ENCODE results near the gene DOK1. TPM values are rescaled to one million over a fixed set of nuclear protein-coding genes. Genes with fewer than 3 reads are reported as not detected.
"Not testable (repeated sequence)": the region's sequence is repeated elsewhere in the genome, so short reads cannot be mapped to it uniquely, and the experiment has no call there.

The DOK1 gene
- polyA plus RNA-seq, 4 donors = 8.3 to 11.1 (median 10.2) TPM

GRCh38 chr2:74544634-74545033 lies 9.9 kb upstream of the DOK1 start:
- DNase-seq (ENCODE audit: low read depth in 4 of 4, low spot score in 2 of 4) = no peak

DNA sequence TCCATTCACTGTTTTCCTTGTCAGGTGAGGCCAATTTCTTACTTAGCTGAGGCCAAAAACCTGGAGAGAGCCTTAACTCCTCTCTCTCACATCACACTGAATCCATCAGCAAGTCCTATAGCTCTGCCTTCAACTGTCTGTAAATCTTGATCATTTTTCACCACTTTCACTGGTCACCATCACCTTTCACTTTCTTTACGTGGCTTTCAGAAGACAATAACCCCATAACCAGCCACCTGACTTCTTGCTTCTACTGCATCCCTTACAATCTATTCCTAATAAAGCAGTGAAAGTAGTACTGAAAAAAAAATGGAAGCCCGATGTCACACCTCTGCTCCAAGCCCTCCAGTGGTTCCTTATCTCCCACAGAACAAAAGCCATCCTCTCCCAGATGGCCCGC lies 8.5 kb upstream of the DOK1 start:
- no peak for DNase-seq (ENCODE audit: low read depth in 4 of 4, low spot score in 2 of 4)

DNA sequence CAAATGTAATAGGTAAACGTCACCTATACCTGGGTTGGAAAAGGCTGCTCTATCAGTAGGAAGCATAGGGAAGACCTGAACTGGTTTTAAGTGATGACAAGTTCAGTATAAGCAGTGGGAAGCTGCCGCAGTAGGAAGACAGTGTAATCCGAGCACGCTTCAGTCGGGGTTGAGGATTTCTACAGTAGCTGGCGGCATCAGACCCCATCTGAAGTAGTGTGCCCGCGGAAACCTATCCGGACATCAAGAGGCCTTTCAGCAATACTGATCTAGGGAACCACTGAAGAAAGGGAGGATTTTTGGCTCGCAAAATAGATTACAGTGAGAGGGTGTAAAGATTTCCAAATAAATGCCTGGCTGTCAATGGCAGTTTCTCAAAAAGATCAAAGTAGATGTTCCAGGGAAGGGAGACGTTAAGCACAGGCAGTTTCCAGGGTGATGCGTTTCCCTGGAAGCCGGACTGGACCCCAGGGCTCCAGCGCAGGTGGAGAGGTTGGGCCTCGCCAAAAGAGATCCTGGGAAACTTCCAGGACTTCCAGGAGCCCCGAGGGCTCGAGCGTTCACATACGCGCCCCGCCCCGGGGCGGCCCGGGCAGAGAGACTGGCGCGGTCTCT lies 6.1 kb upstream of the DOK1 start:
- DNase-seq (ENCODE audit: low read depth in 4 of 4, low spot score in 2 of 4) = no peak

DNA sequence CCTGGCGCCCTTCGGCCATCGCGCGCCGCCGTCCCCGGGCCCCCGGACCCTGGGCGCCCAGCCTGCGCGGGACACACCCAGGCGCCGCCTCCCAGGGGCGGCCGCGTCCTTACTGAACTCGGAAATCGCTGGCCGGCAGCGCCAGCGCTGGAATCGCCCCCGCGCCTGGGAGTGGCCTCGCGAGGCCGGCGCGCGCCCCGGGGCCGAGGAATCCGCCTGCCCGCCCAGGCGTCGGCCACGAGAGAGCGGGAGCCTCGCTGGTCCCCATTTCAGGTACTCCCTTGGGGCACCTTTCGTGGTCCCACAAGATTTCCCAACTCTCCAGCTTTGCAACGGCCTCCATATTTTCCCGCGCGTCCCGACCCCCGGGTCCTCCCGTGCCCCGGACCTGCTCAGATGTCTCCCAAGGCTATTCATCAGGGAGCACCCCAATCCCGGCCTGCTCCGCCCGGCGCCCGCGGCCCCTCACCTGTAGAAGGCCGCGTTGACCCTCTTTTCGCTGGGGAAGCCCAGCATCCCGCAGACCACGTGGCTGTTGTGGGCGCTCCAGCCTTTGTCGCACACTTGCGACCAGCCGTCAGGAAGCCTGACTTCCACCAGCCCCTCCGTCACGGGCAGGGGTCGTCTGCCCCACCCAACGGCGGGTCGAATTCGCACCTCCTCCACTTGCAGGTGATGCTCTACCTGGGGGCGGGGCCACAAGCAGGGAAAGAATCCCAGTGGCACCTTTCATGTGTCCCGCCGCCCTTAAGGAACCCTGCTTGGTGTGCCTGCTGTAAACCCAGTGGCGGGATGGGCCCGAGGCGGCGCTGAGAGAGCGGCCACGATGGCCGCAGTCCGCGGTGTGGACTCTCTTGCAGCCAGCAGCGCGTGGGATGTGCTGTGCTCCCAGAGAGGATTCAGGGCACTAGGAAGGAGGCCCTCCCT lies 5.4 kb upstream of the DOK1 start:
- peak in 1 of 4 donors; percentile 39 for DNase-seq (ENCODE audit: low read depth in 4 of 4, low spot score in 2 of 4)

DNA sequence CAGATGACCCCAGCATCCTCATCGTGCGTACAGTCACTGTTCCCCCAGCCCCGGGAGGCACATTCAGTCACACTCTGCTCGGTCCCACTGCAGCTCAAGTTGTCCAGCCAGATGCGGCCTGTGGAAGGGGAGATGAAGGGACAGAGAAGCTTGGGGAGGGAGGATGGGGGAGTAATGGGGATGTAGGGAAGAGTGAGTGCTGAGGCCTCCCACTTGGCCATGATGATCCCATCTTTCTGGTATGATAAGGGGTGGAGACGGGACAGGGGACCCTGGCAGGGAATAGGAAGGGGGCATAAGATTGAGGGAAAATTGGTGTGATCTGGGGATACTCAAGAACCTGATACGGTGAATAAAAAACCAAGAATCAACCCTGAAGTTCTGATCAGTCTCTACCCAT lies 4.3 kb upstream of the DOK1 start:
- no peak for DNase-seq (ENCODE audit: low read depth in 4 of 4, low spot score in 2 of 4)

DNA sequence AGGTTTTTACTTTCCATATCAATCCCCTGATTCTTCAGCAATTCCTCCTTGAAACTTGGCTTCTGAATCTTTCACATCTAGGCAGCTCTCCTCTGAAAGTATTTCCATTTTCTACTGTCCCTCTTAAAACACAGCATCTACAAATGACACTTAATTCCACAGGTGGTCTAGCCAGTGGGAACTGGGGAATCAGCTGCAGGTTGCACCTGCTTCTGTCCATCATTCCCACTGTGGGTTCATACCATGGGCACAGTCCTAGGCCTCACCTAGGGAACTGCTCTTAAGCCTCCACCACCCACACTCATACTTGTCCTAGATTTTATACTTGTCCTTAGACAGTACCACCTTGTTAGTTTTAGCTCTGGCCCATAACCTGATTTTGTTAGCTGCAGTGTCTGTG lies 3.0 kb upstream of the DOK1 start:
- DNase-seq (ENCODE audit: low read depth in 4 of 4, low spot score in 2 of 4) = no peak

DNA sequence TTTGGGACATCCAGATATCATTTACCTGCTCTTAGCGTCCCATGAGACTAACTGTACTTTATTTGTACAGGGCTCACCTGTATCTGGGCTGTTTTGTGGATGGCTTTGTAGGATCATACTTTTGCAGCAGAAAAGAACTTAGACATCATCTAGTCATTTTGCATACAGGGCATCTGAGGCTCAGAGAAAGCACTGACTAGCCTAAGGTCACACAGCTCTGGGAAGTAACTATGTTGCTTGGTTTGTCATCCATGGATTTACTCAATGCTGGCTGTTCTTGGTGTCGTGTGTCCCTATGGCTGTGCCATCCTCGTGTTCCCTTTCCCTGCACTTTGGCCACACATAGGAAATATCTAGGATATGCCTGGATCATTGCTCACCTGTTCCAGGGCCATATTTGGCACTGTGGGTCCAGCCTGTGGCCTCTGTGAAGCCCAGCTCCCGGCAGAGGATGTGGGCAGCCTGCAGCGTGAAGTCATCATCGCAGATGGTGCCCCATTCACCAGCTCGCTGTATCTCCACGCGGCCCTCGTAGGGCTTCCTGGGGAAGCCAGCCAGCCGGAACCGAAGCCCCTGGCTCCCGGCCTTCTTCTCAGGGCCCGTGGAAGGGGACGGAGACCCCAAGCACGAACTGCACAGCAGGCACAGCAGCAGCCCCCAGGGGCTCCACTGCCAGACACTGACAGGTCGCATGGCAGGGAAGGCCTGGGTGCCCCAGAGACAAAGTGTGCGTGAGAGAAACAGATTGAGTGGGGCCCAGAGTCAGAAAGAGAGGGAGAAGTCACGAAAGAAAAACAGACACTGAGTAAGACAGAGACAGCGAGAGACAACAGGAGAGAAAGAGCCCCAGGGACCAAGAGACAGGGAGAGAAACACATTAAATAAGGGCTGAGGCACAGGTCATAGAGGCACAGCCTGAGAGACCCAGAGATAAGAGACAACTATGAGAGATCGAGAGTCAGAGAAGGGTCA lies 2.3 kb upstream of the DOK1 start:
- DNase-seq (ENCODE audit: low read depth in 4 of 4, low spot score in 2 of 4) = no peak

GRCh38 chr2:74552914-74553811 lies 1.4 kb upstream of the DOK1 start:
- DNase-seq (ENCODE audit: low read depth in 4 of 4, low spot score in 2 of 4) = no peak

DNA sequence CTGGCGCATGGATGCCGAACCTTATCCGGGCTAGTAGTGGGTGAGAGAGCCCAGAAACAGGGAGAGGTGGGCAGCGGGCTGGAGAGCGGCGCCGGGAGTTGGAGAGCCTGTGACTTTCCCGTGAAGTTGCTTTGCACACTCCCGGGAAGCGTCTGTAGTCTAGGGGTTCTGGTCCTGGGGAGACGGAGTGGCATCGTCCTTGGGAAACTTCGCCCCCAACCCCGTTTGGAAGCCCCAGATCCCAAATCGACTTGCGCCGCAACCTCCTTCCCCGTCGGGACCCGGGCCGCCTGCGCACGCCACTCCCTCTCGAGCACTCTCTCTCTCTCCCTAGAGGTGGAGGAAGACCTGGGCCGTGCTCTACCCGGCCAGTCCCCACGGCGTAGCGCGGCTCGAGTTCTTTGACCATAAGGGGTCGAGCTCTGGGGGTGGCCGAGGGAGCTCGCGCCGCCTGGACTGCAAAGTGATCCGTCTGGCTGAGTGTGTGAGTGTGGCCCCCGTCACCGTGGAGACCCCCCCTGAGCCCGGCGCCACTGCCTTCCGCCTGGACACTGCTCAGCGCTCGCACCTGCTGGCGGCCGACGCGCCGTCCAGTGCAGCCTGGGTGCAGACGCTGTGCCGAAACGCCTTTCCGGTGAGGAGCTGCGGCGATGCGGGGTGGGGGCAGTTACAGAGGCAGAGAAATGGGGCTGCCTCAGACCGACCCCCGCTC lies 456 bp downstream of the DOK1 start:
- DNase-seq (ENCODE audit: low read depth in 4 of 4, low spot score in 2 of 4) = no peak

DNA sequence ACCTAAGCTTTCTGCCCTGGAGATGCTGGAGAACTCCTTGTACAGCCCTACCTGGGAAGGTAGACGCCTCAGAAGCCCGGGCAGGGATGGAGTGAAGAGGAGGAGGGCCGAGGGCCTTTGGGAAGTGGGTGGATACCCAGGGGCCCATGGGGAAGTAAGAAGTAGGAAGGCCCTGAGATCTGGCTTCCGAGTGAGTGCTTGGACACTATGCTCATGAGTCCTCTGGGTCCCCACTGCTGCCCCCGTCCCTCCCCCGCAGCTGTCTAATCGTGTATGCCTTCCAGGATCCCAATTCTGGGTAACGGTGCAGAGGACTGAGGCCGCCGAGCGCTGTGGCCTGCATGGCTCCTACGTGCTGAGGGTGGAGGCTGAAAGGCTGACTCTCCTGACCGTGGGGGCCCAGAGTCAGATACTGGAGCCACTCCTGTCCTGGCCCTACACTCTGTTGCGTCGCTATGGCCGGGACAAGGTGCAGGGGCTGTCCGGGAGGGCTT lies 1.1 kb downstream of the DOK1 start:
- no peak for DNase-seq (ENCODE audit: low read depth in 4 of 4, low spot score in 2 of 4)

DNA sequence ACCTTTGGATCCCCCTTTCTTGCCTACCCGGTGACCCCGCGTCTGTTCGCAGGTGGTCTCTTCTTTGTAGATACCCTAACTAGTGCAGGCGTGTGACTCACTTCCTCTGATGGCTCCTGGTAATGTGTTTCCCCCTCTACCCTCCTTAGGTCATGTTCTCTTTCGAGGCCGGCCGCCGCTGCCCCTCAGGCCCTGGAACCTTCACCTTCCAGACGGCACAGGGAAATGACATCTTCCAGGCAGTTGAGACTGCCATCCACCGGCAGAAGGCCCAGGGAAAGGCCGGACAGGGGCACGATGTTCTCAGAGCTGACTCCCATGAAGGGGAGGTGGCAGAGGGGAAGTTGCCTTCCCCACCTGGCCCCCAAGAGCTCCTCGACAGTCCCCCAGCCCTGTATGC lies 1.6 kb downstream of the DOK1 start:
- DNase-seq (ENCODE audit: low read depth in 4 of 4, low spot score in 2 of 4) = no peak

DNA sequence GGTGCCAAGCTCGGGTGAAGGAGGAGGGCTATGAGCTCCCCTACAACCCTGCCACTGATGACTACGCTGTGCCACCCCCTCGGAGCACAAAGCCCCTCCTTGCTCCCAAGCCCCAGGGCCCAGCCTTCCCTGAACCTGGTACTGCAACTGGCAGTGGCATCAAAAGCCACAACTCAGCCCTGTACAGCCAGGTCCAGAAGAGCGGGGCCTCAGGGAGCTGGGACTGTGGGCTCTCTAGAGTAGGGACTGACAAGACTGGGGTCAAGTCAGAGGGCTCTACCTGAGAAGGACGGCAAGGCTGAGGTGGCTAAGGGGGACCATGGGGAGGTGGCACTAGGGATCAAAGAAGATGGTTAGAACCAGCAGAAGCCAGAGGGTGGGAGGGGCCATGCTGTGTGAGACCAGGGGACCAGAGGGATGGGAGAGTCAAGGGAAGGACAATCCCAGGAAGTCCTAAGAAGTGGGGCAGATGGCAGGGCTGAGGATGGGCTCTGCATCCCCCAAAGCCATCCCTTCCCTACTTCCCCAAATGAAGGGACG lies 2.4 kb downstream of the DOK1 start:
- no peak for DNase-seq (ENCODE audit: low read depth in 4 of 4, low spot score in 2 of 4)

GRCh38 chr2:74558284-74559230 lies 4.0 kb downstream of the DOK1 start:
- DNase-seq (ENCODE audit: low read depth in 4 of 4, low spot score in 2 of 4) = no peak

GRCh38 chr2:74559912-74560311 lies 5.4 kb downstream of the DOK1 start:
- DNase-seq (ENCODE audit: low read depth in 4 of 4, low spot score in 2 of 4) = no peak

GRCh38 chr2:74560591-74560990 lies 6.1 kb downstream of the DOK1 start:
- DNase-seq (ENCODE audit: low read depth in 4 of 4, low spot score in 2 of 4) = no peak

GRCh38 chr2:74561022-74561421 lies 6.5 kb downstream of the DOK1 start:
- not testable (repeated sequence) for DNase-seq (ENCODE audit: low read depth in 4 of 4, low spot score in 2 of 4)

GRCh38 chr2:74562126-74562775 lies 7.7 kb downstream of the DOK1 start:
- no peak for DNase-seq (ENCODE audit: low read depth in 4 of 4, low spot score in 2 of 4)

Data from left renal cortex interstitium (tissue), 4 donors.